Neuronal stem cell (in vitro differentiated cells): Measurements from ENCODE around the gene SLC25A42.

Experiments used
- DNase-seq: peaks from one replicate; pipeline ENCODE4 v3.0.0-alpha.2; 2013; ENCODE audit warnings: low spot score
- H2AFZ ChIP-seq: one replicate; pipeline ENCODE4 v1.6.1; 2013; ENCODE audit warnings: mild to moderate bottlenecking, low read length, inconsistent platforms
- H2AK5ac ChIP-seq: 2 replicates; pipeline ENCODE4 v1.6.1; 2013; ENCODE audit warnings: low read depth, mild to moderate bottlenecking, inconsistent platforms, low read length, moderate library complexity, mixed read lengths
- H2BK120ac ChIP-seq: 2 replicates; pipeline ENCODE4 v1.6.1; 2013; ENCODE audit warnings: low read depth, mild to moderate bottlenecking, inconsistent platforms, low read length, moderate library complexity, mixed read lengths
- H2BK12ac ChIP-seq: one replicate; pipeline ENCODE4 v1.6.1; 2013; ENCODE audit warnings: low read length, inconsistent platforms
- H2BK15ac ChIP-seq: 2 replicates; pipeline ENCODE4 v1.6.1; 2013; ENCODE audit warnings: mild to moderate bottlenecking, low read length, inconsistent platforms, mixed read lengths
- H2BK5ac ChIP-seq: one replicate; pipeline ENCODE4 v1.6.1; 2013; ENCODE audit warnings: inconsistent platforms, mild to moderate bottlenecking, low read length, moderate library complexity
- H3K14ac ChIP-seq: one replicate; pipeline ENCODE4 v1.6.1; 2013; ENCODE audit warnings: low read length, inconsistent platforms
- H3K18ac ChIP-seq: 2 replicates; pipeline ENCODE4 v1.6.1; 2013; ENCODE audit warnings: low read length, inconsistent platforms
- H3K23ac ChIP-seq: 2 replicates; pipeline ENCODE4 v1.6.1; 2013; ENCODE audit warnings: low read depth, mild to moderate bottlenecking, mixed read lengths, low read length, inconsistent platforms; ENCODE audit not compliant: poor library complexity
- H3K27ac ChIP-seq: replicated peaks from 3 replicates; pipeline ENCODE4 v1.5.1; 2013; ENCODE audit warnings: low read length, inconsistent platforms
- H3K27me3 ChIP-seq, 3 experiments: 2 replicates each; pipeline ENCODE4 v1.6.1; 2013; ENCODE audit warnings: low read length in 3 of 3, mild to moderate bottlenecking in 2 of 3, inconsistent platforms in 1 of 3, low read depth in 1 of 3, mixed read lengths in 1 of 3, moderate library complexity in 1 of 3; ENCODE audit not compliant: control insufficient read depth in 3 of 3, insufficient read depth in 3 of 3
- H3K36me3 ChIP-seq, 2 donors: replicated peaks in 1 of 2; 2 replicates each; pipeline ENCODE4 v1.6.1; 2013; ENCODE audit warnings: low read length in 2 of 2; ENCODE audit not compliant: control insufficient read depth in 2 of 2, insufficient read depth in 2 of 2
- H3K4ac ChIP-seq: 2 replicates; pipeline ENCODE4 v1.6.1; 2013; ENCODE audit warnings: inconsistent platforms, mild to moderate bottlenecking, low read length, moderate library complexity
- H3K4me1 ChIP-seq, 2 donors: 1 replicate in 1 of 2; 2 replicates in 1 of 2; pipeline ENCODE4 v1.6.1; 2013; ENCODE audit warnings: low read length in 2 of 2, low read depth in 1 of 2; ENCODE audit not compliant: control insufficient read depth in 2 of 2, insufficient read depth in 1 of 2
- H3K4me2 ChIP-seq: one replicate; pipeline ENCODE4 v1.6.1; 2013; ENCODE audit warnings: mild to moderate bottlenecking, low read length, inconsistent platforms; ENCODE audit not compliant: insufficient read depth, poor library complexity, severe bottlenecking
- H3K4me3 ChIP-seq, 2 donors: 2 replicates each; pipeline ENCODE4 v1.5.1; 2013; ENCODE audit warnings: low read length in 2 of 2, mild to moderate bottlenecking in 2 of 2, inconsistent platforms in 1 of 2, moderate library complexity in 1 of 2
- H3K79me1 ChIP-seq: one replicate; pipeline ENCODE4 v1.6.1; 2013; ENCODE audit warnings: low read depth, mild to moderate bottlenecking, inconsistent platforms, low read length, moderate library complexity
- H3K9ac ChIP-seq: one replicate; pipeline ENCODE4 v1.6.1; 2013; ENCODE audit warnings: mild to moderate bottlenecking, low read depth, low read length, inconsistent platforms; ENCODE audit not compliant: poor library complexity
- H3K9me3 ChIP-seq, 2 donors: replicated peaks in 1 of 2; 2 replicates each; pipeline versions ENCODE3 to v1.6.1; 2013; ENCODE audit warnings: low read length in 2 of 2, mild to moderate bottlenecking in 2 of 2, inconsistent platforms in 1 of 2, low read depth in 1 of 2, mixed read lengths in 1 of 2, moderate library complexity in 1 of 2; ENCODE audit not compliant: control insufficient read depth in 2 of 2, insufficient read depth in 1 of 2
- H4K8ac ChIP-seq: one replicate; pipeline ENCODE4 v1.6.1; 2013; ENCODE audit warnings: low read depth, mild to moderate bottlenecking, inconsistent platforms, low read length, moderate library complexity
- H4K91ac ChIP-seq: one replicate; pipeline ENCODE4 v1.6.1; 2013; ENCODE audit warnings: low read length, low read depth, mild to moderate bottlenecking, inconsistent platforms; ENCODE audit not compliant: poor library complexity
- WGBS, 2 donors: extraction: QIAGEN DNeasy Blood & Tissue Kit; methylation state at CpG; one replicate each; pipeline ENCODE4 v1.1.7; 2013; ENCODE audit warnings: missing lambda C conversion rate in 2 of 2, mixed read lengths in 1 of 2; ENCODE audit not compliant: insufficient read length in 2 of 2, insufficient replicate concordance in 1 of 2; ENCODE audit errors: extremely low coverage in 2 of 2; 5-methylcytosine and 5-hydroxymethylcytosine counted together

Gene SLC25A42

DNA sequence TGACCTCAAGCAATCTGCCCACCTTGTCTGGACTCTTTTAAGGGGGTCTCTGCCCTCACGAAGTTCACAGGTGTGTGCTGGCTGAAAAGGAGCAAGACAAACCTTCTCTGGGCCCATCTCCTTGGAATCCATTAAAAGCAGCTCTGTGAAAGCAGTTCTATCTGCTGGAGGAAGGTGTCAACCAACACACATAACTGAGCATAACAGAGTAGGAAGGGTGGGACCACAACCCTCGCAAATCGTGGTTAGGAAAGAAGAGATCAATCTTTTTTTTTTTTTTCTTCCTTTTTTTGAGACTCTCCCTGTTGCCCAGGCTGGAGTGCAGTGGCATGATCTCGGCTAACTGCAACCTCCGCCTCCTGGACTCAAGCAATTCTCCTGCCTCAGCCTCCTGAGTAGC, 31.9 kb upstream of the SLC25A42 start:
- no peak overlapping the region for H3K18ac ChIP-seq
- H3K27me3 ChIP-seq, result no peaks in the 10 kb centered on the region
- H2BK120ac ChIP-seq, result no peak overlapping the region
- peaks cover 0 to 5% of the 10 kb centered on the region in 2 donors for H3K9me3 ChIP-seq
- H3K14ac ChIP-seq, result no peak overlapping the region
- no peak overlapping the region for H4K91ac ChIP-seq
- H2BK15ac ChIP-seq, result no peak overlapping the region
- peaks cover 4 to 5% of the 10 kb centered on the region in 2 donors for H3K4me1 ChIP-seq
- no peak overlapping the region for H4K8ac ChIP-seq
- H3K4me3 ChIP-seq, result peak overlapping the region in 1 of 2 donors; percentile 99
- H3K23ac ChIP-seq, result no peak overlapping the region
- peaks cover 17 to 52% of the 10 kb centered on the region in 2 donors for H3K36me3 ChIP-seq
- no peak overlapping the region for H3K27ac ChIP-seq
- no peak overlapping the region for H3K9ac ChIP-seq
- no CpG with 5 or more reads among the region's 5 CpGs for WGBS, 2 donors
- DNase-seq, result no peak
- H2BK12ac ChIP-seq, result no peak overlapping the region
- H2AFZ ChIP-seq, result no peak overlapping the region
- H3K4me2 ChIP-seq, result no peak overlapping the region
- no peak overlapping the region for H2BK5ac ChIP-seq
- peaks cover 4% of the 10 kb centered on the region for H3K79me1 ChIP-seq
- no peak overlapping the region for H2AK5ac ChIP-seq
- no peak overlapping the region for H3K4ac ChIP-seq

DNA sequence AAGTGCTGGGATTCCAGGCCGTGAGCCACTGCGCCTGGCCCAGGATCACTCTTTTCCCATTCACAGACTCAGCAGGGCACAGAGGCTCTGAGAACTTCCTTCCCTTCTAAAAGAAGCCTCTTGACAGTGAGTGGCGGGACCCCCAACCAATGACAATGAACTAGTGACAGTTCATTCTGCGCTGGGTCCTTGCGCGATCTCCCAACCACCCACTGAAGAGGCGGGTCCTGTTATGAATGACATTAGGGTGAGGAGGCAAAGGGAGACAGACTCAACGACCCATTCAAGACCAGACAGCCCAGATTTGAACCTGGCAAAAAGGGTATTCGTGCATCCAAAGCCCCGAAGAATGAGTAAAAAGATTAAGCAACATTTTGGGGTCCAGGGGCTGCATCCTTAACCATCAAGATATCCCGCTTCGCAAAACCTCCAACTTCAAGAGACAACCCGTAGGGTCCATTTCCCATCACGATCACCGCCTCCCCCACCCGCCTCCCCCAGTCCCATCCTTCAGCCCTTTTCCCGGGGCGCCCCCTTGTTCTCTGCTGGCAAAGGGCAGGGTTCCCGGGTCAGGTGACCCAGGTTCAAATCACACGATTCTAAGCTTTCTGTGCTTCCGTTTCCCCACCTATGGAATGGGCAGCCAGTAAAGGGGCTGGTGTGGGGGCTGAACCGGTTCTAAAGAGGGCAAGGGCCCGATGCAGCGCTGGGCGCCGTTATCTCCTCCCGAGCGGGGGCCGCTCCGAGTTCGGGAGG, 31.2 kb upstream of the SLC25A42 start:
- H2BK12ac ChIP-seq, result no peak overlapping the region
- no peak overlapping the region for H3K23ac ChIP-seq
- H3K9me3 ChIP-seq, result peaks cover 4 to 11% of the 10 kb centered on the region in 2 donors
- H3K4me1 ChIP-seq, result peaks cover 4 to 5% of the 10 kb centered on the region in 2 donors
- H2AK5ac ChIP-seq, result peak overlapping the region; percentile 73
- peak overlapping the region; percentile 85 for H3K27ac ChIP-seq
- H3K4me2 ChIP-seq, result peak overlapping the region; percentile 81
- no peaks in the 10 kb centered on the region for H3K27me3 ChIP-seq
- peak overlapping the region; percentile 89 for H3K9ac ChIP-seq
- H3K4ac ChIP-seq, result peak overlapping the region; percentile 67
- H3K79me1 ChIP-seq, result peaks cover 4% of the 10 kb centered on the region
- H3K14ac ChIP-seq, result no peak overlapping the region
- no peak overlapping the region for H2BK15ac ChIP-seq
- DNase-seq, result peak; percentile 85
- no CpG with 5 or more reads among the region's 31 CpGs for WGBS, 2 donors
- H2BK5ac ChIP-seq, result peak overlapping the region; percentile 93
- no peak overlapping the region for H2BK120ac ChIP-seq
- no peak overlapping the region for H4K91ac ChIP-seq
- H3K36me3 ChIP-seq, result peaks cover 16 to 51% of the 10 kb centered on the region in 2 donors
- H2AFZ ChIP-seq, result peak overlapping the region; percentile 100
- H4K8ac ChIP-seq, result peak overlapping the region; percentile 27
- H3K18ac ChIP-seq, result peak overlapping the region; percentile 96
- H3K4me3 ChIP-seq, result peak overlapping the region; percentile 86 to 99

DNA sequence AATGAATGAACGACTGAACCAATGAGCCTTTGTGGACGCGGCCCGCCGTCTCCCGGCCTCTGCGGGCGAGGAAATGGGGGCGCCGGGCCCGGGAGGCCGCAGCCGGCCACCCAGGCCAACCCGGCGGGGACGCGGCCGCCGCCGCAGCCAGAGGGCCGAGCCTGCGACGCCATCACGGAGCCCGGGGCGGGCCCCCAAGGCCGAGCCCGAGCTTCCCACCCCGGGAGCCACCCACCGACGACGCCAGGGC, 30.7 kb upstream of the SLC25A42 start:
- Histone ChIP-seq H2AFZ (peak overlapping the region; percentile 100), H3K9ac (peak overlapping the region; percentile 89), H3K23ac (peak overlapping the region; percentile 94), H3K18ac (peak overlapping the region; percentile 96), H3K4me2 (peak overlapping the region; percentile 81), H3K9me3 (peaks cover 7 to 16% of the 10 kb centered on the region in 2 donors), H3K27me3 (no peaks in the 10 kb centered on the region), H2BK5ac (peak overlapping the region; percentile 93), H3K4ac (peak overlapping the region; percentile 67), H3K14ac (no peak overlapping the region), H2BK12ac (no peak overlapping the region), H3K36me3 (peaks cover 16 to 51% of the 10 kb centered on the region in 2 donors), H2BK120ac (no peak overlapping the region), H3K27ac (peak overlapping the region; percentile 85), H3K4me3 (peak overlapping the region; percentile 86 to 99), H3K4me1 (peaks cover 4 to 5% of the 10 kb centered on the region in 2 donors), H4K91ac (no peak overlapping the region), H3K79me1 (peaks cover 7% of the 10 kb centered on the region), H2BK15ac (no peak overlapping the region), H2AK5ac (peak overlapping the region; percentile 73), H4K8ac (peak overlapping the region; percentile 27)
- no peak for DNase-seq
- WGBS, 2 donors, result no CpG with 5 or more reads among the region's 32 CpGs

GRCh38 chr19:19033426-19034203, 30.2 kb upstream of the SLC25A42 start, which contains the start of the genes ARMC6 and SUGP2:
Gene ARMC6 (plus strand): TSS chr19:19033603. CDS start chr19:19034210, 607 bp downstream.
Gene SUGP2 (minus strand): TSS chr19:19033517. CDS start chr19:19031071, 2,446 bp downstream.
- Histone ChIP-seq H3K9me3 (peaks cover 7 to 20% of the 10 kb centered on the region in 2 donors), H3K36me3 (peaks cover 11 to 51% of the 10 kb centered on the region in 2 donors), H3K14ac (no peak within 1 kb of the TSS), H3K23ac (peak within 1 kb of the TSS; percentile 94), H3K4ac (peak within 1 kb of the TSS; percentile 67), H4K91ac (no peak within 1 kb of the TSS), H4K8ac (peak within 1 kb of the TSS; percentile 27), H3K27ac (peak within 1 kb of the TSS; percentile 92), H3K18ac (peak within 1 kb of the TSS; percentile 99), H3K4me3 (peak within 1 kb of the TSS; percentile 86 to 99), H2AK5ac (peak within 1 kb of the TSS; percentile 73), H2BK5ac (peak within 1 kb of the TSS; percentile 93), H2AFZ (peak within 1 kb of the TSS; percentile 100), H3K9ac (peak within 1 kb of the TSS; percentile 95), H2BK15ac (no peak within 1 kb of the TSS), H3K27me3 (no peaks in the 10 kb centered on the region), H3K79me1 (peaks cover 7% of the 10 kb centered on the region), H3K4me2 (peak within 1 kb of the TSS; percentile 85), H2BK120ac (no peak within 1 kb of the TSS), H2BK12ac (no peak within 1 kb of the TSS), H3K4me1 (peaks cover 4 to 5% of the 10 kb centered on the region in 2 donors)
- WGBS, 2 donors, result no CpG with 5 or more reads among the region's 94 CpGs
- DNase-seq, result peak; percentile 92
